Measurements from ENCODE around the gene AP5Z1. TPM values are rescaled to one million over a fixed set of nuclear protein-coding genes. Genes with fewer than 3 reads are reported as not detected.
A peak's percentile ranks its signal among the peaks of the same experiment; 100 is the strongest.

AP5Z1 gene
- total RNA-seq, 2 donors from 2014 or later, result 38.1 to 39.0 TPM

- peak; percentile 27 to 57 for DNase-seq
- Mint-ChIP-seq H3K4me3 (peak overlapping the region; percentile 79 to 82), H3K4me1 (ENCODE audit: low read depth) (peaks cover 67% of the 10 kb centered on the region), H3K27me3 (ENCODE audit: low read depth) (no peaks in the 10 kb centered on the region), H3K36me3 (ENCODE audit: insufficient read depth in 2 of 2) (peaks cover 0 to 12% of the 10 kb centered on the region in 2 donors), H3K27ac (peak overlapping the region; percentile 38), H3K9me3 (no peaks in the 10 kb centered on the region)
- peak; percentile 59 to 61 for ATAC-seq (replicated peaks in 1 of 2)
Measured at GRCh38 chr7:4738711-4739527, 36.5 kb upstream of the AP5Z1 start.

- DNase-seq (peak; percentile 19 to 35), ATAC-seq (replicated peaks in 1 of 2) (peak; percentile 33 to 42)
- no peaks in the 10 kb centered on the region for H3K9me3 Mint-ChIP-seq
- H3K4me3 Mint-ChIP-seq, result peak overlapping the region; percentile 79 to 82
- peaks cover 0 to 15% of the 10 kb centered on the region in 2 donors for H3K36me3 Mint-ChIP-seq (ENCODE audit: insufficient read depth in 2 of 2)
- H3K27me3 Mint-ChIP-seq (ENCODE audit: low read depth), result no peaks in the 10 kb centered on the region
- peaks cover 67% of the 10 kb centered on the region for H3K4me1 Mint-ChIP-seq (ENCODE audit: low read depth)
- H3K27ac Mint-ChIP-seq, result peak overlapping the region; percentile 29
Measured at GRCh38 chr7:4739528-4739992, 35.9 kb upstream of the AP5Z1 start.

DNA sequence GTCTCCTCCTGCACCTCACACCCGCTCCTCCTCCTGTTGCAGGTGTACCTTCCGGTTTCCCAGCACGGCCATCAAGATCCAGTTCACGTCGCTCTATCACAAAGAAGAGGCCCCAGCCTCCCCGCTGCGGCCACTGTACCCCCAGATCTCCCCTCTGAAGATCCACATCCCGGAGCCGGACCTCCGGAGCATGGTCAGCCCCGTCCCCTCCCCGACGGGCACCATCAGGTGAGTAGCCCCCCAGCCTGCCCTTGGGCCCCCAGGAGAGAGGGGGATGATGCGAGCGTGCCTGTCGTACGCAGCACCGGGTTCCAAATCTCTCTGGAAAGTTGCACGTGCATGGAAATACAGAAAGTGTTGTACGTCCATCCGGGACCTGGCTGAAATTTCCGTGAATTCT, 34.6 kb upstream of the AP5Z1 start:
- Mint-ChIP-seq H3K27me3 (ENCODE audit: low read depth) (no peaks in the 10 kb centered on the region), H3K36me3 (ENCODE audit: insufficient read depth in 2 of 2) (peaks cover 0 to 15% of the 10 kb centered on the region in 2 donors), H3K4me3 (no peak overlapping the region), H3K4me1 (ENCODE audit: low read depth) (peaks cover 72% of the 10 kb centered on the region), H3K27ac (no peak overlapping the region), H3K9me3 (no peaks in the 10 kb centered on the region)
- no peak for ATAC-seq (replicated peaks in 1 of 2)
- no peak for DNase-seq

GRCh38 chr7:4742051-4742573, 33.3 kb upstream of the AP5Z1 start:
- peak in 1 of 2 donors; percentile 12 for ATAC-seq (replicated peaks in 1 of 2)
- peak in 1 of 2 donors; percentile 39 for DNase-seq
- peak overlapping the region in 1 of 2 donors; percentile 56 for H3K4me3 Mint-ChIP-seq
- peaks cover 0 to 17% of the 10 kb centered on the region in 2 donors for H3K36me3 Mint-ChIP-seq (ENCODE audit: insufficient read depth in 2 of 2)
- peaks cover 76% of the 10 kb centered on the region for H3K4me1 Mint-ChIP-seq (ENCODE audit: low read depth)
- H3K9me3 Mint-ChIP-seq, result no peaks in the 10 kb centered on the region
- no peaks in the 10 kb centered on the region for H3K27me3 Mint-ChIP-seq (ENCODE audit: low read depth)
- H3K27ac Mint-ChIP-seq, result no peak overlapping the region

DNA sequence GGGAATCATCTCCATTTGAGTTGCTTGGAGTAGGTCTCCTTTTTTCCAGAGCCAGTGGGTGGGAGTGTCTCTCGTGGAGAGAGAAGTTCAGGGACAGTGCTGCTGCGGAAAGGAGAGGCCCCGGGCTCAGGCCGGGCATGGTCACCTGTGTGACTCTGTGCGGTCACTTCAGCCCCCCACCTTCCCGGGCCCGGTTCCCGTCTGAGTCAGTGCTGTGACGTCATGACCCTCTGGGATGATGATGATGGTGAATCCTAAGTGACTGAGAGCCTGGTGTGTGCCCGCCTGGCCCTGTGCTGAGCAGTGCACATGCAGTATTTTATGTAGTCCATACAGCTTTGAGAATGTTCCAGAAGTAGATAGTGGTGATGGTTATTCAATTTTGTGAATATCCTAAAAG, 32.6 kb upstream of the AP5Z1 start:
- H3K4me3 Mint-ChIP-seq, result peak overlapping the region in 1 of 2 donors; percentile 25
- ATAC-seq (replicated peaks in 1 of 2) (no peak), DNase-seq (no peak)
- H3K4me1 Mint-ChIP-seq (ENCODE audit: low read depth), result peaks cover 79% of the 10 kb centered on the region
- H3K27ac Mint-ChIP-seq, result peak overlapping the region; percentile 50
- no peaks in the 10 kb centered on the region for H3K27me3 Mint-ChIP-seq (ENCODE audit: low read depth)
- H3K9me3 Mint-ChIP-seq, result no peaks in the 10 kb centered on the region
- peaks cover 0 to 18% of the 10 kb centered on the region in 2 donors for H3K36me3 Mint-ChIP-seq (ENCODE audit: insufficient read depth in 2 of 2)

- no peaks in the 10 kb centered on the region for H3K9me3 Mint-ChIP-seq
- ATAC-seq (replicated peaks in 1 of 2) (peak; percentile 77 to 81), DNase-seq (peak; percentile 77 to 78)
- H3K27ac Mint-ChIP-seq, result peak overlapping the region; percentile 82
- peaks cover 79% of the 10 kb centered on the region for H3K4me1 Mint-ChIP-seq (ENCODE audit: low read depth)
- no peaks in the 10 kb centered on the region for H3K27me3 Mint-ChIP-seq (ENCODE audit: low read depth)
- peaks cover 3 to 27% of the 10 kb centered on the region in 2 donors for H3K36me3 Mint-ChIP-seq (ENCODE audit: insufficient read depth in 2 of 2)
- H3K4me3 Mint-ChIP-seq, result peak overlapping the region; percentile 91 to 96
Measured at GRCh38 chr7:4744391-4745264, 30.8 kb upstream of the AP5Z1 start.

GRCh38 chr7:4745265-4745919, 30.0 kb upstream of the AP5Z1 start:
- no peaks in the 10 kb centered on the region for H3K27me3 Mint-ChIP-seq (ENCODE audit: low read depth)

GRCh38 chr7:4745971-4746919, 29.2 kb upstream of the AP5Z1 start:
- Mint-ChIP-seq H3K27ac (peak overlapping the region; percentile 95), H3K4me1 (ENCODE audit: low read depth) (peaks cover 68% of the 10 kb centered on the region), H3K4me3 (peak overlapping the region; percentile 91 to 96), H3K27me3 (ENCODE audit: low read depth) (no peaks in the 10 kb centered on the region), H3K9me3 (no peaks in the 10 kb centered on the region), H3K36me3 (ENCODE audit: insufficient read depth in 2 of 2) (peaks cover 3 to 30% of the 10 kb centered on the region in 2 donors)
- DNase-seq, result peak; percentile 30 to 47
- peak in 1 of 2 donors; percentile 34 for ATAC-seq (replicated peaks in 1 of 2)

More at GRCh38 chr7:4745265-4745919, 30.0 kb upstream of the AP5Z1 start:
- Mint-ChIP-seq H3K9me3 (no peaks in the 10 kb centered on the region), H3K4me1 (ENCODE audit: low read depth) (peaks cover 74% of the 10 kb centered on the region), H3K27ac (peak overlapping the region; percentile 95), H3K4me3 (peak overlapping the region; percentile 91 to 96), H3K36me3 (ENCODE audit: insufficient read depth in 2 of 2) (peaks cover 3 to 27% of the 10 kb centered on the region in 2 donors)
- DNase-seq (no peak), ATAC-seq (replicated peaks in 1 of 2) (peak; percentile 32 to 38)

- Mint-ChIP-seq H3K27ac (peak overlapping the region; percentile 33), H3K4me3 (peak overlapping the region; percentile 40 to 54), H3K9me3 (no peaks in the 10 kb centered on the region), H3K36me3 (ENCODE audit: insufficient read depth in 2 of 2) (peaks cover 3 to 24% of the 10 kb centered on the region in 2 donors), H3K27me3 (ENCODE audit: low read depth) (no peaks in the 10 kb centered on the region), H3K4me1 (ENCODE audit: low read depth) (peaks cover 62% of the 10 kb centered on the region)
- ATAC-seq (replicated peaks in 1 of 2), result no peak
- DNase-seq, result no peak
Measured at GRCh38 chr7:4747013-4747412, 28.4 kb upstream of the AP5Z1 start.

DNA sequence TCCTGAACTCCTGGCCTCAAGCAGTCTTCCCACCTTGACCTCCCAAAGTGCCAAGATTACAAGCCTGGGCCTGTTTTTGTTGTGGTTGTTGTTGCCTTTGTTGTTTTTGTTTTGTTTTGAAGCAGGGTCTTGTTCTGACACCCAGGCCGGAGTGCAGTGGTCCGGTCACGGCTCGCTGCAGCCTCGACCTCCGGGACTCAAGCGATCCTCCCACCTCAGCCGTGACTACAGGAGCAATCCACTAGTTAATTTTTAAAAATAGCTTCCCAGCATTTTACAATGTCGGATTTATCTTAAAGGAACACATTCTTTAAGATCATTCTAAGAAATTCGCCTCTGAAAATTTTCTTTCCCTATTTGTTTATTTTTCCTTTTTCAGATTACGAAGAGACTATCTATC, 27.7 kb upstream of the AP5Z1 start:
- H3K27me3 Mint-ChIP-seq (ENCODE audit: low read depth), result no peaks in the 10 kb centered on the region
- DNase-seq, result no peak
- H3K36me3 Mint-ChIP-seq (ENCODE audit: insufficient read depth in 2 of 2), result peaks cover 3 to 22% of the 10 kb centered on the region in 2 donors
- no peak for ATAC-seq (replicated peaks in 1 of 2)
- H3K9me3 Mint-ChIP-seq, result no peaks in the 10 kb centered on the region
- peaks cover 68% of the 10 kb centered on the region for H3K4me1 Mint-ChIP-seq (ENCODE audit: low read depth)
- H3K4me3 Mint-ChIP-seq, result peak overlapping the region; percentile 33 to 61
- H3K27ac Mint-ChIP-seq, result peak overlapping the region; percentile 71

DNA sequence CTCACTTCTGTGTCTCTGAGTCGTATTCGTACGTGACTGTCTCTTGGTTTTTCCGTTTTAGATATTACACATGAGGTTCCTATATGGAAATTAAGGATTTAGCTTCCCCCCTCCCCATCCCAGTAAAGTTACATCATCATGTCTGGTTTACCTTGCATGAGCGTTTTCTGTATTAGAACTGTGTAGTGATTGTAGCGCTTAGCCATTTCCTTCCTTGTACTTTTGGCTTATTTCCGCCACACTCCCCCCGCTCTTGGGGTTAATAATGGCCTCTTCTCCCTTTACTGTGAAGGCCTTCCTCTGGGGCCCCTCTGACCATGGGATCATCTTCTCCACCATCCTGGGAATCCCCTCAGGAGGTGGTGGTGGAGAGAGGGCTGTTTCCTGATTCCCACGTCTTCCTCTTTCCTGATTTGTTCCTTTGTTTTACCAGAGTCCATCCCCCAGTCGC, 27.2 kb upstream of the AP5Z1 start:
- ATAC-seq (replicated peaks in 1 of 2), result no peak
- no peaks in the 10 kb centered on the region for H3K9me3 Mint-ChIP-seq
- peaks cover 3 to 19% of the 10 kb centered on the region in 2 donors for H3K36me3 Mint-ChIP-seq (ENCODE audit: insufficient read depth in 2 of 2)
- peak overlapping the region; percentile 33 to 61 for H3K4me3 Mint-ChIP-seq
- H3K4me1 Mint-ChIP-seq (ENCODE audit: low read depth), result peaks cover 68% of the 10 kb centered on the region
- no peaks in the 10 kb centered on the region for H3K27me3 Mint-ChIP-seq (ENCODE audit: low read depth)
- H3K27ac Mint-ChIP-seq, result peak overlapping the region; percentile 94
- DNase-seq, result no peak

Data from activated T-cell treated with anti-CD3 and anti-CD28 coated beads, Interleukin-2, amount 50 U/mL, for 72 hours (primary cell).